BJ (cell line): ENCODE results near the gene ULK2. TPM values are rescaled to one million over a fixed set of nuclear protein-coding genes. Genes with fewer than 3 reads are reported as not detected.

ENCODE experiments used
- CTCF ChIA-PET: fragments of 350-600 bp; formaldehyde crosslinking; extraction: SDS; loops from one replicate; lab custom pipeline; 2021; ENCODE audit warnings: antibody characterized with exemption, inconsistent platforms; lab: Yijun Ruan, JAX
- POLR2A ChIA-PET: fragments of 300-600 bp; sonication (Branson Sonifier 250); formaldehyde crosslinking; extraction: SDS; loops from one replicate; lab custom pipeline; 2021; ENCODE audit warnings: antibody characterized with exemption; lab: Charles Lee
- DNase-seq: peaks from one replicate; pipeline ENCODE4 v3.0.0-alpha.2; 2011; ENCODE audit warnings: low read depth
- H3K27me3 ChIP-seq: 2 replicates; pipeline ENCODE4 v1.6.0; 2011; ENCODE audit warnings: low read length; ENCODE audit not compliant: control insufficient read depth, insufficient read depth
- H3K36me3 ChIP-seq: 2 replicates; pipeline ENCODE4 v1.5.1; 2011; ENCODE audit warnings: low read length; ENCODE audit not compliant: control insufficient read depth, insufficient read depth
- H3K4me3 ChIP-seq: 2 replicates; pipeline ENCODE4 v1.5.1; 2011; ENCODE audit warnings: low read depth, mild to moderate bottlenecking, control low read depth, low read length
- polyA plus RNA-seq: library from polyadenylated mRNA; depleted of rRNA; stranded (reverse); fragments of >200 nt; gene quantifications from 2 replicates; pipeline ENCODE4 v1.2.3, GENCODE V29; 2011
- TF ChIP-seq, protein P1 (sequence below): IDR thresholded peaks from 2 replicates; pipeline ENCODE4 v1.5.1; 2011; ENCODE audit warnings: low read depth, mild to moderate bottlenecking, control low read depth, inconsistent platforms, low read length, moderate library complexity; ENCODE audit not compliant: insufficient read depth

Gene ULK2
- polyA plus RNA-seq, 1 experiment: 38.2 TPM

DNA sequence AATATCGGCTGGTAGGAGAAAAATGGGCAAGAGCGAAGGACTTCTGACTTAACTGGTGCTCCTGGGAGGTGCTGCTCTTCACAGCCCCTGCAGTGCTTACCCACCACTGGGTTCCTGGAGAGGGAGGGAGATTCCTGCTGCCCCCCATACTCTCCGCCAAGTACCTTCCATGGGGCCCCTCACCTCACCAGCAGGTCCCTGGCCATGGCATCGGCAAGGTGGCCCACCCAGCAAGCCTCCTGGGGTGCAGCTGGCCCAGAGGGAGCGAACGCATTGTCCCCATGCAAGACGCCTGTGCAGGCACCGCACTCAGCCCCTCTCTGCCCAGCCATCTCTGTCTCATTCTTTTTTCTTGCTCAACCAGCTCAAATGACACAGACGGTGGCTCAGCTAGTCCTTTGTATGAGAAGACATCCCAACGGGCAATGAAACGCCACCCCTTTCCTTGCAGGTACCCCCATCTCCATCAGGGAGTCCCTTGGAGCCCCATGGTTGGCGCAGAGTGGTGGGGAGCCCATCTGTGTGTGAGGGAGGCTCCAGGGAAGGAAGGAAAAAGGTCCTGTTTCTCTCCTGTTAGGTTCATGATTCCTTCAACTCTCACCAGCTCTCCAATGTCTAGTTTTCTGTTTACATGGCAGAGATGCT, 110.1 kb downstream of the ULK2 start:
- TF ChIP-seq, protein P1, sequence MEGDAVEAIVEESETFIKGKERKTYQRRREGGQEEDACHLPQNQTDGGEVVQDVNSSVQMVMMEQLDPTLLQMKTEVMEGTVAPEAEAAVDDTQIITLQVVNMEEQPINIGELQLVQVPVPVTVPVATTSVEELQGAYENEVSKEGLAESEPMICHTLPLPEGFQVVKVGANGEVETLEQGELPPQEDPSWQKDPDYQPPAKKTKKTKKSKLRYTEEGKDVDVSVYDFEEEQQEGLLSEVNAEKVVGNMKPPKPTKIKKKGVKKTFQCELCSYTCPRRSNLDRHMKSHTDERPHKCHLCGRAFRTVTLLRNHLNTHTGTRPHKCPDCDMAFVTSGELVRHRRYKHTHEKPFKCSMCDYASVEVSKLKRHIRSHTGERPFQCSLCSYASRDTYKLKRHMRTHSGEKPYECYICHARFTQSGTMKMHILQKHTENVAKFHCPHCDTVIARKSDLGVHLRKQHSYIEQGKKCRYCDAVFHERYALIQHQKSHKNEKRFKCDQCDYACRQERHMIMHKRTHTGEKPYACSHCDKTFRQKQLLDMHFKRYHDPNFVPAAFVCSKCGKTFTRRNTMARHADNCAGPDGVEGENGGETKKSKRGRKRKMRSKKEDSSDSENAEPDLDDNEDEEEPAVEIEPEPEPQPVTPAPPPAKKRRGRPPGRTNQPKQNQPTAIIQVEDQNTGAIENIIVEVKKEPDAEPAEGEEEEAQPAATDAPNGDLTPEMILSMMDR: no peak
- H3K27me3 ChIP-seq: no peaks in the 10 kb centered on the region; the same call in 1 of the 2 replicates
- DNase-seq: no peak
- H3K36me3 ChIP-seq: no peaks in the 10 kb centered on the region
- ChIA-PET CTCF (interaction anchor here (0.8 to 11.6 kb wide), 3 partner anchors 6 to 244 kb away, joined by 3 to 84 read pairs (median 34); no protein-coding TSS in a partner anchor), POLR2A (no interaction called here)
- H3K4me3 ChIP-seq: no peak overlapping the region

DNA sequence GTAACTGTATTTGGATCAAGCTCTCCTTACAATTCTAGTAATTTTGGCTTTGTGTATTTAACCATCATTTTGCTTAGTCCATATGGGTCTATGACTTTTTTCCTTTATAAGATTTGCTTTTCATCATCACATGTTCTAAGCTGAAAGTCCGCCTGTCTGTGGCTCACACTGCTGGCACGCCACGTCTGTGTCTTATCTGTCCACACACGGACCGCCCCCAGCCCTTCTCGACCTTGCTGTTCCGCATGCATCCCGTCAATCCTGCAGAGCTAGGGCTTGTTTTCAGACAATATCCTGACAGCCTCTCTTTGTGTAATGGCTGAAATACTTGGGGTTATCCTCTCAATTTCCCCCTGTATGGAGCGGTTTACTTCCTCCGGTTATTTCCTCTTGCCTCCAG, 111.2 kb downstream of the ULK2 start:
- H3K4me3 ChIP-seq: no peak overlapping the region
- no peaks in the 10 kb centered on the region; the same call in 1 of the 2 replicates for H3K27me3 ChIP-seq
- CTCF ChIA-PET: interaction anchor here (6.2 to 11.6 kb wide), 2 partner anchors 7 to 13 kb away, joined by 34 to 84 read pairs; no protein-coding TSS in a partner anchor
- TF ChIP-seq, protein P1: no peak
- H3K36me3 ChIP-seq: no peaks in the 10 kb centered on the region
- POLR2A ChIA-PET: no interaction called here
- DNase-seq: no peak

DNA sequence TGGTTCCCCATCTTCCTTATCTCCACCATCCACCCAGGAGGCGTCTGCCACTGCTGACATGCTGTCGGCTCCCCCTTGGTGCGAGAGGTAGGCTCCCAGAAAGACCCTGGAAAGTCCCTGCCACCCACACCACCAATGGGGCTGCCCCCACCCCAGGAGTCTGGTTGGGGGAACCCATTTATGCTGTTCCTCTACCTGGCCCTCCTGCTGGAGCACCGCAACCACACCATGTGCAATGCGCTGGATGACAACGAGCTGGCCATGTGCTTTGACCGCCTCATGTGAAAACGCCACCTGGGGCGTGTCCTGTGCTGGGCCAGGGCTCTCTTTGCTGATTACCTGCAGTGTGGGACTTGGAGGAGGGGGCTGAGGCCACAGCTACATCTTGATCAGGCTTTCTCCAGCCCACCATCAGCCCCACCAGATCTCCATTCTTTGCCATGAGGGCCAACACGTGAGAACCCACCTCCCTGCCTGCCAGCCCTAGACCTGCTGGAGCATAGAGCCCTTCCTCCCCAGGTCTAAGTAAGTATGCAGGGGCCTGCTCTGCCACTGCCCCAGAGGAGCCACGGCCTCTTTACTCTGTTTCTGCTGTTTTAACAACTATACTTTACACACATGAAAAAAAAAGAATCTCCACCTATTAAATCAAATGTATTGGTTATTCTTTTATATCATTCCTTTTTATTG, 111.8 kb downstream of the ULK2 start:
- TF ChIP-seq, protein P1: no peak
- POLR2A ChIA-PET: no interaction called here
- CTCF ChIA-PET: interaction anchor here (0.7 to 11.6 kb wide), 3 partner anchors 8 to 133 kb away, joined by 3 to 84 read pairs (median 34); no protein-coding TSS in a partner anchor
- Histone ChIP-seq H3K4me3 (no peak overlapping the region), H3K27me3 (no peaks in the 10 kb centered on the region; the same call in 1 of the 2 replicates), H3K36me3 (no peaks in the 10 kb centered on the region)
- DNase-seq: no peak

DNA sequence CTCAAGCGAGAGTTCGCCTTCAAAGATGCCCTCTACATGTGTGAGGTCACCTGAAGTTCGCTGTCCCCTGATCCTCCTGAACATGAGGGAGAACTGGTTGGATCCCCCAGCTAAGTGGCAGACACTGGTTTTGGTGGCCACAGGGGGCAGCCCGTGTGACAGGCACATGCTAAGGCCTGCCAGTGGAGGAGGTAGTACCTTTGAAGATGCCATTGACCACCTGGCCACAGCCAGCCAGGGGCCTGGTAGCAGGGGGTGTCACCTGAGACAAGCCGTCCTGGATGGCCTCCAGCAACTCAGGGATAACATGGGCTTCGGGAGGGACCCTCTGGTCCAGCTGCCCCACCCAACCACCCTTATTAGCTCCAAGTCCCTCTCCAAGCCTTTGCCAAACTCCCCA, 112.3 kb downstream of the ULK2 start:
- no peaks in the 10 kb centered on the region for H3K36me3 ChIP-seq
- no peaks in the 10 kb centered on the region; the same call in 1 of the 2 replicates for H3K27me3 ChIP-seq
- ChIA-PET POLR2A (no interaction called here), CTCF (interaction anchor here (0.7 to 11.6 kb wide), 3 partner anchors 8 to 133 kb away, joined by 3 to 84 read pairs (median 34); no protein-coding TSS in a partner anchor)
- TF ChIP-seq, protein P1: no peak
- no peak for DNase-seq
- H3K4me3 ChIP-seq: no peak overlapping the region
